Effector memory CD4-positive, alpha-beta T cell (primary cell): ENCODE results near the gene PPARGC1A.

ENCODE experiments used
- DNase-seq, 3 donors: peaks; one replicate each; pipeline ENCODE4 v3.0.0-alpha.2; 2020
- H3K27ac ChIP-seq: 2 replicates; pipeline ENCODE4 v1.7.0; 2013; ENCODE audit warnings: mild to moderate bottlenecking, low read length, moderate library complexity; ENCODE audit not compliant: insufficient read depth, poor library complexity, severe bottlenecking
- H3K27me3 ChIP-seq: replicated peaks from 2 replicates; pipeline ENCODE4 v1.7.0; 2013; ENCODE audit warnings: mild to moderate bottlenecking, low read length; ENCODE audit not compliant: insufficient read depth, control insufficient read depth, poor library complexity, severe bottlenecking
- H3K36me3 ChIP-seq: 2 replicates; pipeline ENCODE4 v1.7.0; 2013; ENCODE audit warnings: mild to moderate bottlenecking, low read length, moderate library complexity; ENCODE audit not compliant: control insufficient read depth, insufficient read depth
- H3K4me1 ChIP-seq: 2 replicates; pipeline ENCODE4 v1.7.0; 2013; ENCODE audit warnings: low read length, mild to moderate bottlenecking; ENCODE audit not compliant: control insufficient read depth, insufficient read depth, poor library complexity, severe bottlenecking
- H3K4me3 ChIP-seq: 2 replicates; pipeline ENCODE4 v1.7.0; 2013; ENCODE audit warnings: low read length, low read depth, mild to moderate bottlenecking; ENCODE audit not compliant: insufficient read depth, poor library complexity, severe bottlenecking
- H3K9me3 ChIP-seq: 2 replicates; pipeline ENCODE4 v1.7.0; 2013; ENCODE audit warnings: mild to moderate bottlenecking, low read length, moderate library complexity; ENCODE audit not compliant: control insufficient read depth

Gene PPARGC1A

GRCh38 chr4:23929248-23929647 is 39.4 kb upstream of the PPARGC1A start:
- H3K4me1 ChIP-seq, result no peaks in the 10 kb centered on the region
- H3K27ac ChIP-seq, result no peak overlapping the region
- H3K9me3 ChIP-seq, result no peaks in the 10 kb centered on the region
- H3K36me3 ChIP-seq, result no peaks in the 10 kb centered on the region
- no peaks in the 10 kb centered on the region for H3K27me3 ChIP-seq
- no peak for DNase-seq
- H3K4me3 ChIP-seq, result no peak overlapping the region

- Histone ChIP-seq H3K36me3 (no peaks in the 10 kb centered on the region), H3K4me3 (no peak overlapping the region), H3K27ac (no peak overlapping the region), H3K9me3 (no peaks in the 10 kb centered on the region), H3K27me3 (no peaks in the 10 kb centered on the region), H3K4me1 (no peaks in the 10 kb centered on the region)
- DNase-seq, result no peak
These were observed 34.7 kb upstream of the PPARGC1A start for GRCh38 chr4:23924556-23924955.

GRCh38 chr4:23923840-23924239 is 34.0 kb upstream of the PPARGC1A start:
- Histone ChIP-seq H3K9me3 (no peaks in the 10 kb centered on the region), H3K4me1 (no peaks in the 10 kb centered on the region), H3K4me3 (no peak overlapping the region), H3K36me3 (no peaks in the 10 kb centered on the region), H3K27me3 (no peaks in the 10 kb centered on the region), H3K27ac (no peak overlapping the region)
- no peak for DNase-seq

GRCh38 chr4:23923141-23923540 is 33.3 kb upstream of the PPARGC1A start:
- no peak overlapping the region for H3K4me3 ChIP-seq
- no peaks in the 10 kb centered on the region for H3K36me3 ChIP-seq
- H3K27ac ChIP-seq, result no peak overlapping the region
- H3K4me1 ChIP-seq, result no peaks in the 10 kb centered on the region
- no peaks in the 10 kb centered on the region for H3K27me3 ChIP-seq
- no peak for DNase-seq
- no peaks in the 10 kb centered on the region for H3K9me3 ChIP-seq

GRCh38 chr4:23922541-23923111 is 32.8 kb upstream of the PPARGC1A start:
- Histone ChIP-seq H3K27ac (no peak overlapping the region), H3K9me3 (no peaks in the 10 kb centered on the region), H3K27me3 (no peaks in the 10 kb centered on the region), H3K36me3 (no peaks in the 10 kb centered on the region), H3K4me1 (no peaks in the 10 kb centered on the region), H3K4me3 (no peak overlapping the region)
- no peak for DNase-seq

GRCh38 chr4:23922013-23922412 is 32.2 kb upstream of the PPARGC1A start:
- Histone ChIP-seq H3K9me3 (no peaks in the 10 kb centered on the region), H3K4me1 (no peaks in the 10 kb centered on the region), H3K36me3 (no peaks in the 10 kb centered on the region), H3K4me3 (no peak overlapping the region), H3K27ac (no peak overlapping the region), H3K27me3 (no peaks in the 10 kb centered on the region)
- no peak for DNase-seq

GRCh38 chr4:23921447-23921845 is 31.6 kb upstream of the PPARGC1A start:
- H3K4me3 ChIP-seq, result no peak overlapping the region
- H3K4me1 ChIP-seq, result no peaks in the 10 kb centered on the region
- no peak for DNase-seq
- no peaks in the 10 kb centered on the region for H3K36me3 ChIP-seq
- H3K27me3 ChIP-seq, result no peaks in the 10 kb centered on the region
- H3K9me3 ChIP-seq, result no peaks in the 10 kb centered on the region
- H3K27ac ChIP-seq, result no peak overlapping the region

GRCh38 chr4:23920716-23921446 is 31.0 kb upstream of the PPARGC1A start:
- Histone ChIP-seq H3K9me3 (no peaks in the 10 kb centered on the region), H3K27me3 (no peaks in the 10 kb centered on the region), H3K4me1 (no peaks in the 10 kb centered on the region), H3K36me3 (no peaks in the 10 kb centered on the region), H3K27ac (no peak overlapping the region), H3K4me3 (no peak overlapping the region)
- no peak for DNase-seq

GRCh38 chr4:23920296-23920695 is 30.4 kb upstream of the PPARGC1A start:
- Histone ChIP-seq H3K27ac (no peak overlapping the region), H3K27me3 (no peaks in the 10 kb centered on the region), H3K36me3 (no peaks in the 10 kb centered on the region), H3K9me3 (no peaks in the 10 kb centered on the region), H3K4me3 (no peak overlapping the region), H3K4me1 (no peaks in the 10 kb centered on the region)
- DNase-seq, result no peak

- DNase-seq, result no peak
- Histone ChIP-seq H3K4me1 (no peaks in the 10 kb centered on the region), H3K36me3 (no peaks in the 10 kb centered on the region), H3K27ac (no peak overlapping the region), H3K4me3 (no peak overlapping the region), H3K27me3 (no peaks in the 10 kb centered on the region), H3K9me3 (no peaks in the 10 kb centered on the region)
These were observed 26.4 kb upstream of the PPARGC1A start for GRCh38 chr4:23916282-23916681.
